SK-N-SH treated with all-trans-retinoic acid at 6 μM for 48 hours (cell line): ENCODE data around the gene URGCP.

Source experiments
- ATAC-seq: fragments of 200-7000 bp; cut with Tn5 transposase; 3 replicates; pipeline ENCODE4 v1.9.1; 2020; ENCODE audit warnings: mild to moderate bottlenecking, moderate library complexity
- ARNTL ChIP-seq: fragments of 450-650 bp; formaldehyde crosslinking; IDR thresholded peaks from 2 replicates; pipeline ENCODE4 v1.5.0; 2020; ENCODE audit warnings: low read depth, mild to moderate bottlenecking, moderate library complexity, borderline replicate concordance
- CSDC2 ChIP-seq: fragments of 250-450 bp; sonication (Bioruptor Pico); IDR thresholded peaks from 2 replicates; pipeline ENCODE4 v1.5.0; 2020; ENCODE audit warnings: mild to moderate bottlenecking, moderate library complexity
- ESRRG ChIP-seq: fragments of 250-450 bp; sonication (Bioruptor Pico); IDR thresholded peaks from 2 replicates; pipeline ENCODE4 v1.6.1; 2021; ENCODE audit warnings: mild to moderate bottlenecking
- GLIS3 ChIP-seq: fragments of 250-450 bp; sonication (Bioruptor Pico); IDR thresholded peaks from 2 replicates; pipeline ENCODE4 v1.5.0; 2020; ENCODE audit warnings: mild to moderate bottlenecking, moderate library complexity
- OSR1 ChIP-seq: fragments of 250-450 bp; sonication (Bioruptor Pico); IDR thresholded peaks from 2 replicates; pipeline ENCODE4 v1.8.0; 2022; ENCODE audit warnings: moderate library complexity, mild to moderate bottlenecking, inconsistent platforms
- PPARA ChIP-seq: fragments of 250-450 bp; sonication (Bioruptor Pico); IDR thresholded peaks from 2 replicates; pipeline ENCODE4 v1.5.0; 2020; ENCODE audit warnings: mild to moderate bottlenecking, borderline replicate concordance
- RARB ChIP-seq: fragments of 250-450 bp; sonication (Bioruptor Pico); IDR thresholded peaks from 2 replicates; pipeline ENCODE4 v1.8.0; 2021; ENCODE audit warnings: mild to moderate bottlenecking, moderate library complexity
- SNAI2 ChIP-seq: fragments of 250-450 bp; sonication (Bioruptor Pico); IDR thresholded peaks from 2 replicates; pipeline ENCODE4 v1.5.0; 2020; ENCODE audit warnings: mild to moderate bottlenecking, moderate library complexity
- TCF4 ChIP-seq: fragments of 250-450 bp; sonication (Bioruptor Pico); IDR thresholded peaks from 2 replicates; pipeline ENCODE4 v1.8.0; 2021; ENCODE audit warnings: mild to moderate bottlenecking, moderate library complexity, borderline replicate concordance
- TOX ChIP-seq: fragments of 250-450 bp; sonication (Bioruptor Pico); IDR thresholded peaks from 2 replicates; pipeline ENCODE4 v1.8.0; 2021; ENCODE audit warnings: mild to moderate bottlenecking, moderate library complexity, borderline replicate concordance
- ZC3H10 ChIP-seq: fragments of 250-450 bp; sonication (Bioruptor Pico); IDR thresholded peaks from 2 replicates; pipeline ENCODE4 v1.5.1; 2021; ENCODE audit warnings: mild to moderate bottlenecking, moderate library complexity
- ZFP3 ChIP-seq: fragments of 250-450 bp; sonication (Bioruptor Pico); IDR thresholded peaks from 2 replicates; pipeline ENCODE4 v1.5.0; 2020; ENCODE audit warnings: mild to moderate bottlenecking, moderate library complexity
- ZFP30 ChIP-seq: fragments of 450-650 bp; formaldehyde crosslinking; IDR thresholded peaks from 2 replicates; pipeline ENCODE4 v1.5.0; 2022; ENCODE audit warnings: mild to moderate bottlenecking, moderate library complexity
- ZNF70 ChIP-seq: fragments of 450-650 bp; formaldehyde crosslinking; IDR thresholded peaks from 2 replicates; pipeline ENCODE4 v1.5.0; 2020; ENCODE audit warnings: mild to moderate bottlenecking, moderate library complexity
- ZNF8 ChIP-seq: fragments of 450-650 bp; formaldehyde crosslinking; IDR thresholded peaks from 2 replicates; pipeline ENCODE4 v1.5.0; 2020; ENCODE audit warnings: mild to moderate bottlenecking, moderate library complexity
- TF ChIP-seq, protein P1 (sequence below): fragments of 250-450 bp; sonication (Bioruptor Pico); IDR thresholded peaks from 2 replicates; pipeline ENCODE4 v1.8.0; 2021; ENCODE audit warnings: low read depth, mild to moderate bottlenecking, moderate library complexity, borderline replicate concordance
- TF ChIP-seq, protein P2 (sequence below): fragments of 250-450 bp; sonication (Bioruptor Pico); IDR thresholded peaks from 2 replicates; pipeline ENCODE4 v1.8.0; 2020; ENCODE audit warnings: mild to moderate bottlenecking, moderate library complexity, borderline replicate concordance
- TF ChIP-seq, protein P3 (sequence below): fragments of 250-450 bp; sonication (Bioruptor Pico); IDR thresholded peaks from 2 replicates; pipeline ENCODE4 v1.5.0; 2020; ENCODE audit warnings: mild to moderate bottlenecking, moderate library complexity
- TF ChIP-seq, protein P4 (sequence below): fragments of 250-450 bp; sonication (Bioruptor Pico); IDR thresholded peaks from 2 replicates; pipeline ENCODE4 v1.5.1; 2020; ENCODE audit warnings: low read depth, mild to moderate bottlenecking, moderate library complexity

Gene URGCP

DNA sequence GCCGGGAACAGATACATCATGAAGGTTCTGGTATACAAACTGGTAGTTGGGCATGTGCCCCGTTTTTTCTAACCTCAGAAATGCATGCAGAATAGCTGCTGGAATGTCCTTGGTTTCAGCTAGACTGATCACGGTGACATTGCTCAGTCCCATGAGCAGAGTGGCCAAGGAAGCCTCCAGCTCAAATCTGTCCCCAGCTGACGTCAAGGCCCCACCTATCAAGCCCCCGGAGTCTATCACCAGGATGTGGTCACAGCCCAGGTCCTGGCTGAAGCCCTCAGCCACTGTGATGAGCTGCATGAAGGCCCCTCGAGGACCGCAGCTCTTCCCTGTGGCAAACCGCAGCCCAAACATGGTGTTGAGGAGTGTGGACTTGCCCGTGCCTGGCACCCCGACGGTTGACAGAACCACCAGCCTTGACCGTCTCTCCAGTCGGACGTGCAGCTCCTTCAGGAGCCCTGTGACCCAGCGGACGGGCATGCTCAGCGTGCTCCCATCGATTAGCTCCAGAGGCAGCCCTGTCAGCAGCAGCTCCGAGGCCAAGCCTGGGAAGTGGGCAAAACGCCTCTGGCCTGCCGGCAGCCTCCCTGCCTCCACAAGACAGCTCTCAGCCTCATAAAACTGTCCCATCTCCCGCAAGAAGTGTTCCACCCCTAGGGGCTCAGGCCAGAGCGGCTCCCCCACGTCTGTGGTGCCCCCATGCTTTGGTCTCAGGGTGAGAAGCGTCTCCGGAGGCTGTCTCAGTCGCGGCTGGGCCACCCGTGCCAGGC, 29.2 kb downstream of the URGCP start (continued):
- no peak for TF ChIP-seq TCF4 (CRISPR knock-in tag)
- no peak for TF ChIP-seq GLIS3 (CRISPR knock-in tag)
- TF ChIP-seq RARB (CRISPR knock-in tag) = no peak
- no peak for TF ChIP-seq ZC3H10 (CRISPR knock-in tag)
- TF ChIP-seq, protein P1, sequence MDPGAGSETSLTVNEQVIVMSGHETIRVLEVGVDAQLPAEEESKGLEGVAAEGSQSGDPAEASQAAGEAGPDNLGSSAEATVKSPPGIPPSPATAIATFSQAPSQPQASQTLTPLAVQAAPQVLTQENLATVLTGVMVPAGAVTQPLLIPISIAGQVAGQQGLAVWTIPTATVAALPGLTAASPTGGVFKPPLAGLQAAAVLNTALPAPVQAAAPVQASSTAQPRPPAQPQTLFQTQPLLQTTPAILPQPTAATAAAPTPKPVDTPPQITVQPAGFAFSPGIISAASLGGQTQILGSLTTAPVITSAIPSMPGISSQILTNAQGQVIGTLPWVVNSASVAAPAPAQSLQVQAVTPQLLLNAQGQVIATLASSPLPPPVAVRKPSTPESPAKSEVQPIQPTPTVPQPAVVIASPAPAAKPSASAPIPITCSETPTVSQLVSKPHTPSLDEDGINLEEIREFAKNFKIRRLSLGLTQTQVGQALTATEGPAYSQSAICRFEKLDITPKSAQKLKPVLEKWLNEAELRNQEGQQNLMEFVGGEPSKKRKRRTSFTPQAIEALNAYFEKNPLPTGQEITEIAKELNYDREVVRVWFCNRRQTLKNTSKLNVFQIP (CRISPR knock-in tag) = no peak

DNA sequence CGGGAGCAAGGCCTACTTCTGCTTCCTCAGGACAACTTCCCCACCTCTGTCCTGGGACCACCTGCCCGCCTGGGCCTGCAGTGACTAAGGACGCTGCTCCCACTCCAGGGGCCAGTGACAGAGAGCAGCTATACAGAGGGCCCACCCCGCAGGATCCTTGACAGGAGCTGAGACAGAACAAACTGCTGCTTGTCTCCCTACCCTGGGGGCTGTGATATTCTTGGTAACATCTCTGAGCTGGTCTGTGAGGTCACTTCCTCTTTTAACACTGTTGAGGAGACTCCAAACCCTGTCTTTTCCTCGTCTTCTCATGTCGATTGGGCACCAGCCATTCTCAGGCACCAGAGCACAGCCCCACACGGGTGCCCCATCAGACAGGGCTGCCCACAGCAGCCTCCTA, 30.2 kb downstream of the URGCP start:
- TF ChIP-seq ZFP3 (no peak), ZFP30 (no peak), RARB (CRISPR knock-in tag) (no peak), TOX (CRISPR knock-in tag) (no peak), ESRRG (CRISPR knock-in tag) (no peak), PPARA (CRISPR knock-in tag) (no peak), SNAI2 (no peak), ZNF70 (CRISPR knock-in tag) (no peak), ZNF8 (CRISPR knock-in tag) (no peak)
- no peak for ATAC-seq

DNA sequence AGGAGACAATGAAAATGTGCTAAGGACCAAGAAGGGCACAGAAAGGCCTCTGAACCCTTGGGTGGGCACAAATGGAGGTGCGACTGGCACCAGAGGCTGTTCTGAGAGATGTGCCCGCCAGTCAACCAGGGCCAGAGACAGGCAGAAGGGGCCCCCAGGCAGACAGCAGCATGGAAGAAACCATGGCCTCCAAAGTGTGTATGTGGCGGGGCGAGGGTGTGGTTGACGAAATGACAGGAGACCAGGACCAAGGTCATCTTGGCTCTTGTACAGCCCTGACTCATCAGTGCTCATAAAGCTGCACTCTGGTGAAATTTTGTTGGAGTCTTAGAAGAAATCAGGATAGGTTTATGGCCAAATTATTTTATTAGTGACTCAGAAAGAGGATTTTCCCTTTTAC, 33.1 kb downstream of the URGCP start:
- TF ChIP-seq, protein P2, sequence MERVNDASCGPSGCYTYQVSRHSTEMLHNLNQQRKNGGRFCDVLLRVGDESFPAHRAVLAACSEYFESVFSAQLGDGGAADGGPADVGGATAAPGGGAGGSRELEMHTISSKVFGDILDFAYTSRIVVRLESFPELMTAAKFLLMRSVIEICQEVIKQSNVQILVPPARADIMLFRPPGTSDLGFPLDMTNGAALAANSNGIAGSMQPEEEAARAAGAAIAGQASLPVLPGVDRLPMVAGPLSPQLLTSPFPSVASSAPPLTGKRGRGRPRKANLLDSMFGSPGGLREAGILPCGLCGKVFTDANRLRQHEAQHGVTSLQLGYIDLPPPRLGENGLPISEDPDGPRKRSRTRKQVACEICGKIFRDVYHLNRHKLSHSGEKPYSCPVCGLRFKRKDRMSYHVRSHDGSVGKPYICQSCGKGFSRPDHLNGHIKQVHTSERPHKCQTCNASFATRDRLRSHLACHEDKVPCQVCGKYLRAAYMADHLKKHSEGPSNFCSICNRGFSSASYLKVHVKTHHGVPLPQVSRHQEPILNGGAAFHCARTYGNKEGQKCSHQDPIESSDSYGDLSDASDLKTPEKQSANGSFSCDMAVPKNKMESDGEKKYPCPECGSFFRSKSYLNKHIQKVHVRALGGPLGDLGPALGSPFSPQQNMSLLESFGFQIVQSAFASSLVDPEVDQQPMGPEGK (CRISPR knock-in tag) = no peak
- TF ChIP-seq RARB (CRISPR knock-in tag) (no peak), CSDC2 (CRISPR knock-in tag) (no peak), ZNF8 (CRISPR knock-in tag) (no peak), TCF4 (CRISPR knock-in tag) (no peak), ZFP30 (no peak), TOX (CRISPR knock-in tag) (no peak), ZC3H10 (CRISPR knock-in tag) (no peak), ZFP3 (no peak), GLIS3 (CRISPR knock-in tag) (no peak), OSR1 (CRISPR knock-in tag) (no peak), ARNTL (no peak), SNAI2 (no peak), ESRRG (CRISPR knock-in tag) (no peak)
- TF ChIP-seq, protein P3, sequence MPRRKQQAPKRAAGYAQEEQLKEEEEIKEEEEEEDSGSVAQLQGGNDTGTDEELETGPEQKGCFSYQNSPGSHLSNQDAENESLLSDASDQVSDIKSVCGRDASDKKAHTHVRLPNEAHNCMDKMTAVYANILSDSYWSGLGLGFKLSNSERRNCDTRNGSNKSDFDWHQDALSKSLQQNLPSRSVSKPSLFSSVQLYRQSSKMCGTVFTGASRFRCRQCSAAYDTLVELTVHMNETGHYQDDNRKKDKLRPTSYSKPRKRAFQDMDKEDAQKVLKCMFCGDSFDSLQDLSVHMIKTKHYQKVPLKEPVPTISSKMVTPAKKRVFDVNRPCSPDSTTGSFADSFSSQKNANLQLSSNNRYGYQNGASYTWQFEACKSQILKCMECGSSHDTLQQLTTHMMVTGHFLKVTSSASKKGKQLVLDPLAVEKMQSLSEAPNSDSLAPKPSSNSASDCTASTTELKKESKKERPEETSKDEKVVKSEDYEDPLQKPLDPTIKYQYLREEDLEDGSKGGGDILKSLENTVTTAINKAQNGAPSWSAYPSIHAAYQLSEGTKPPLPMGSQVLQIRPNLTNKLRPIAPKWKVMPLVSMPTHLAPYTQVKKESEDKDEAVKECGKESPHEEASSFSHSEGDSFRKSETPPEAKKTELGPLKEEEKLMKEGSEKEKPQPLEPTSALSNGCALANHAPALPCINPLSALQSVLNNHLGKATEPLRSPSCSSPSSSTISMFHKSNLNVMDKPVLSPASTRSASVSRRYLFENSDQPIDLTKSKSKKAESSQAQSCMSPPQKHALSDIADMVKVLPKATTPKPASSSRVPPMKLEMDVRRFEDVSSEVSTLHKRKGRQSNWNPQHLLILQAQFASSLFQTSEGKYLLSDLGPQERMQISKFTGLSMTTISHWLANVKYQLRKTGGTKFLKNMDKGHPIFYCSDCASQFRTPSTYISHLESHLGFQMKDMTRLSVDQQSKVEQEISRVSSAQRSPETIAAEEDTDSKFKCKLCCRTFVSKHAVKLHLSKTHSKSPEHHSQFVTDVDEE (CRISPR knock-in tag) = no peak
- TF ChIP-seq, protein P4, sequence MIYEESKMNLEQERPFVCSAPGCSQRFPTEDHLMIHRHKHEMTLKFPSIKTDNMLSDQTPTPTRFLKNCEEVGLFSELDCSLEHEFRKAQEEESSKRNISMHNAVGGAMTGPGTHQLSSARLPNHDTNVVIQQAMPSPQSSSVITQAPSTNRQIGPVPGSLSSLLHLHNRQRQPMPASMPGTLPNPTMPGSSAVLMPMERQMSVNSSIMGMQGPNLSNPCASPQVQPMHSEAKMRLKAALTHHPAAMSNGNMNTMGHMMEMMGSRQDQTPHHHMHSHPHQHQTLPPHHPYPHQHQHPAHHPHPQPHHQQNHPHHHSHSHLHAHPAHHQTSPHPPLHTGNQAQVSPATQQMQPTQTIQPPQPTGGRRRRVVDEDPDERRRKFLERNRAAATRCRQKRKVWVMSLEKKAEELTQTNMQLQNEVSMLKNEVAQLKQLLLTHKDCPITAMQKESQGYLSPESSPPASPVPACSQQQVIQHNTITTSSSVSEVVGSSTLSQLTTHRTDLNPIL = no peak
- TF ChIP-seq, protein P1 (CRISPR knock-in tag) = no peak
- no peak for ATAC-seq
